HG02943 (cell line): ENCODE data around the gene TRIM66.
"Not testable (repeated sequence)": the region's sequence is repeated elsewhere in the genome, so short reads cannot be mapped to it uniquely, and the experiment has no call there.

Experiments used
- ATAC-seq: cut with Tn5 transposase; IDR thresholded peaks from one replicate; pipeline ENCODE4 v1.9.1; 2021; ENCODE audit warnings: mild to moderate bottlenecking, low read depth, moderate library complexity; ENCODE audit not compliant: unreplicated experiment

The TRIM66 gene

GRCh38 chr11:8693010-8693551 is 10.6 kb upstream of the TRIM66 start:
- no peak for ATAC-seq

DNA sequence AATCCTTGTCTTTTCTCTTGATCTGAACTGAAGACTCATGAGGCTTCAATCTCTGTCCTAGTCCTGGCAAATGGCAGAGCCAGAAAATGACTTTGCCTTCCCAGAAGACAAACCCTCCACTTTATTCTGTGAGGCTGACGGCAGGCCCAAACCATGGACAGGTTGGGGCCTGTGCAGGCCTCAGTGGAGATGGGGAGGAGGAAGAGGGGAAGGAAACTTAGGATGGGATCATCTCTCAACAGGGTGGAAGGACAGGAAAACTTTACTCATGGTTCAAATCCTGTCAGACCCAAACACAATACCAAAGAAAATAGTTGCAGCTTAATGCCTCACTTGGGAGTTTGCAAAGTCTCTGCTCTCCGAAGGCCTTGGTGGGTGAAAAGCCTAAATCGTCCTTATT is 10.0 kb upstream of the TRIM66 start:
- ATAC-seq: no peak

DNA sequence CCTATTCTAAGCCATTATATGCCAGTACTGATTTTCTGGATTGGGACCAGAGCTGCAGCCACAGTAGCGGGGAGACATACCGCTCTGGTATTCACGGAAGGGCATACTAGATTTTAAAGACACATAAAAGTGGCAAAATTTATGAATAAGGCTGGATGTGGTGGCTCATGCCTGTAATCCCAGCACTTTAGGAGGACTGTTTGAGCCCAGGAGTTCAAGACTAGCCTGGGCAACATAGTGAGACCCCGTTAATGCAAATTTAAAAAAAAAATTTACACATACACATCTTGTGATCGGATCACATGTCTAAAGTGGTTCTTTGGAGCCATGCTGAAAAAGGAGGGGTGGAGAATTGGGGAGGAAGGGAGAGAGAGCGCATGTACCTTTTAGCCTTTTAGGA is 9.1 kb upstream of the TRIM66 start:
- ATAC-seq: no peak

- ATAC-seq: no peak
These were observed 8.2 kb upstream of the TRIM66 start for GRCh38 chr11:8690374-8691342.

GRCh38 chr11:8689726-8690255 is 7.3 kb upstream of the TRIM66 start:
- ATAC-seq: no peak

GRCh38 chr11:8688414-8689362 is 6.2 kb upstream of the TRIM66 start:
- ATAC-seq: peak; percentile 95

- no peak for ATAC-seq
These were observed 3.9 kb upstream of the TRIM66 start for GRCh38 chr11:8686325-8686724.

DNA sequence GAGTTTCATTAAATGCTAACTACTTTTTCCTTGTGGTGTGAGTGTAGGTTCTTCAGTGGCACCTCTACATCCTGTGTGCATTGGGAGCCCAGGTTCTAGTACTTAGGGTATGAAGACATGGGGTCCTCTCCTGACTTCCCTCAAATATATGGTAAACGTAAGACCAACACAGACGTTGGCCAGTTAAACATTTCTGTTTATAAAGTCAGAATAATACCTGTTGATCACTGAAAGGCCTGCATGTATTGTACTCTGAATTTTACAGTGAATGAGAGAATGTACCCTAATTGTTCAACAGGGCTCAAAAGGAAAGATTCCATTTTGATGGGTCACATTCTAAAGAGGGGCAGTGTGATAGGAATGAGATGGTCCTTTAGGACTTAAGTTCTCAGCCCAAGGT is 3.4 kb upstream of the TRIM66 start:
- no peak for ATAC-seq

DNA sequence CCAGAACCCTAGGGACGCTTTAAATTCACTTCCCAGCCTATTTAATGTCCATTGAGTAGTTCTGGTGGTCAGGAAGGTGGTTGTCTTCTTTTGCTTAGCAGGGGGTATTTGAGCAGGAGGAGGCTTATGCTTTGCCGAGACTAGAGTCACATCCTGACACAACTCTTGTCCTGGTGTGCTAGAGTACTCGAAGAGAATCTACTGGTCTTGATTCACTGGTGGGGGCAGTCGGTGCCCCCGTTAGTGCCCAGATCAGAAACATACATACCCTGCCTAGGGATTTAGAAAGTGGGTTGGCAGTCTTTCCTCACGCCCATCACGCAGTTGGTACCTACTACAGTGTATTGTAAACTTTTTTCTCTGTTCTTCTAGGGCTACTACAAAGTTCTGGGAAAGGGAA is 2.8 kb upstream of the TRIM66 start:
- no peak for ATAC-seq

- no peak for ATAC-seq
These were observed 2.3 kb upstream of the TRIM66 start for GRCh38 chr11:8684600-8685290.

GRCh38 chr11:8683115-8683807 is 796 bp upstream of the TRIM66 start:
- peak; percentile 3 for ATAC-seq

- no peak for ATAC-seq
These were observed 595 bp downstream of the TRIM66 start for GRCh38 chr11:8681837-8682302.

- no peak for ATAC-seq
These were observed 3.5 kb downstream of the TRIM66 start for GRCh38 chr11:8679006-8679405.

GRCh38 chr11:8676458-8676857 is 6.0 kb downstream of the TRIM66 start:
- ATAC-seq: no peak

DNA sequence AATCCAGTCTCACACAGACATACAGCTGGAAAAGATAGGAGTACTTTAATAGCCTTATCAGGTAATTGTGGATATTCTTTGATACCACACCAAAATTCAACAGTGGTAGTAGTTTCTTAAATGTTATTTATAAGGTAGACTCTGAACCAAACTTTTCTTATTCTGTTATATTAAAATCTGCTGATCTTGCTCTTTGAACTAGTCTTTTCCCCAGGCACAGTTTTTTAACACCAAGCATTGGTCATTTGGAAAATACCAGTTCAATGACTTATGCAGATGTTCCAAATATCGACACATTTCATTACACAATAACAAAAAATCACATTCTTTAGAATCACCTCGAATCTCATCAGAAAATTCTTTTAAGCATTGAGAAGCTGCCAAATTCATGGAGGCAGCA is 7.6 kb downstream of the TRIM66 start:
- no peak for ATAC-seq

DNA sequence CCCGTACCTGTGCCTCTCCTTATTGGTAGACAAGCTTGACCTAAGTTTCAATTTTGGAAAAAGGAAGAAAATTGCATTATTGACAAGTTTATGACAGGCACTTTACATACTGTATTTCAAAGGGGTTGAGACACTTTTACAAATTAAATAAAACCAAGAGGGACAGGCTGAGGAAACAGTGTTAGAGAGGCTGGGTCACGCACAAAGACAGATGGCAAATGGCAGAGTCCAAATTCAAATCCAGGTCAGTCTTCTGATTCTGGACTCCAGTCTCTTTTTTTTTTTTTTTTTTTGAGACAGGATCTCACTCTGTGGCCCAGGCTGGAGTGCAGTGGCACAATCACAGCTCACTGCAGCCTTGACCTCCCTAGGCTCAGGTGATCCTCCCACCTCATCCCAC is 10.1 kb downstream of the TRIM66 start:
- ATAC-seq: no peak

GRCh38 chr11:8671651-8672062 is 10.8 kb downstream of the TRIM66 start:
- no peak for ATAC-seq

DNA sequence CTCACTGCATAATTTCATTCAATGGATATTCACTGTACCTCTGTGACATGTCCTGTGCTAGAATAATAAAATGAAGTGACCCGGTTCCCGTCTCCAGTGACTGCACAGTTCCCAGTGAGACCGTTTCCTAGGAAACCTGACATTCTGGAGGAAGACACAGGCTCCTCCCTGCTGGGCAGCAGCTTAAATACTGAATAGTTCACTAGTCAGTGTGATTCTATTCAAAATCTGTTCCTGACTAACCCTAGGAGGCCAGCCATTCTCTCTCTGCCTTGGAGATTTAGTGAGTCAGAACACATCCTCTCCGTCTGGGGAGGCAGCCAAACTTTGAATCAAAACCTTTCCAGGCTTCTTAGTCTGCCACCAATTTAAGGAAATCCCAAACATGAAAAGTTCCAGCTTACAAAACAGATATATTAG is 11.3 kb downstream of the TRIM66 start:
- ATAC-seq: no peak

DNA sequence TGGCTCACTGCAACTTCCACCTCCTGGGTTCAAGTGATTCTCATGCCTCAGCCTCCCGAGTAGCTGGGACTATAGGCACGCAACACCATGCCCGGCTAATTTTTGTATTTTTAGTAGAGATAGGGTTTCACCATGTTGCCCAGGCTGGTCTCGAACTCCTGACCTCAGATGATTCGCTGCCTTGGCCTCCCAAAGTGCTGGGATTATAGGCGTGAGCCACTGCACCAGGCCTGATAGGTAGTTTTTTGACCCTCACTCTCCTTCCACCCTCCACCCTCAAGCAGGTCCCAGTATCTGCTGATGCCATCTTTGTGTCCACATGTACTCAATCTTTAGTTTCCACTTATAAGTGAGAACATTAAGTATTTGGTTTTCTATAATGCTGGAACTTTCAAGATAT is 12.4 kb downstream of the TRIM66 start:
- not testable (repeated sequence) for ATAC-seq
